GM12878 (cell line): ENCODE results near the gene GCM1. TPM values are rescaled to one million over a fixed set of nuclear protein-coding genes. Genes with fewer than 3 reads are reported as not detected.

Experiments
- ATAC-seq: fragments of 200-7000 bp; cut with Tn5 transposase; 3 replicates; pipeline ENCODE4 v1.9.1; 2020; ENCODE audit warnings: mild to moderate bottlenecking, moderate library complexity
- BruUV-seq: library from RNA; stranded (reverse); fragments of 400-500 nt; replicated peaks from 2 replicates; lab custom pipeline; 2021; lab: Mats Ljungman, UMichigan
- CTCF ChIA-PET: fragments of 300-600 bp; sonication (Branson Sonifier 250); formaldehyde crosslinking; extraction: SDS; loops from one replicate; lab custom pipeline; 2021; ENCODE audit warnings: inconsistent platforms; lab: Yijun Ruan, JAX
- POLR2A ChIA-PET: fragments of 350-600 bp; formaldehyde crosslinking; extraction: SDS; loops from one replicate; lab custom pipeline; 2021; ENCODE audit warnings: inconsistent platforms; lab: Charles Lee
- RAD21 ChIA-PET: fragments of 300-600 bp; sonication (Branson Sonifier 250); formaldehyde crosslinking; loops from one replicate; lab custom pipeline; 2023; ENCODE audit warnings: antibody characterized with exemption; ENCODE audit not compliant: unreplicated experiment; lab: Charles Lee
- SMC1A ChIA-PET: fragments of 300-600 bp; sonication (Branson Sonifier 250); formaldehyde crosslinking; loops from one replicate; lab custom pipeline; 2023; ENCODE audit not compliant: unreplicated experiment, uncharacterized antibody; lab: Charles Lee
- DNase-seq: peaks from one replicate; pipeline ENCODE4 v3.0.0-alpha.2; 2011; ENCODE audit warnings: low read depth, low spot score
- FAIRE-seq: peaks from 3 replicates; lab custom pipeline; 2011; peaks lifted over from hg19 to GRCh38; lab: Jason Lieb, UNC
- H2AFZ ChIP-seq: 2 replicates; pipeline ENCODE4 v1.6.0; 2011; ENCODE audit warnings: low read depth, low read length, control low read depth; ENCODE audit not compliant: control insufficient read depth
- H3K27ac ChIP-seq: 2 replicates; pipeline ENCODE4 v1.5.1; 2011; ENCODE audit warnings: control low read depth; ENCODE audit not compliant: control insufficient read depth, insufficient read depth
- H3K27me3 ChIP-seq, 2 experiments: replicated peaks in 1 of 2; 2 replicates each; pipeline versions ENCODE4 v1.6.0 to v1.6.1; 2011; ENCODE audit warnings: low read length in 1 of 2; ENCODE audit not compliant: control insufficient read depth in 2 of 2, insufficient read depth in 2 of 2
- H3K36me3 ChIP-seq, 2 experiments: 2 replicates each; pipeline ENCODE4 v1.5.1; 2011; ENCODE audit warnings: low read length in 1 of 2; ENCODE audit not compliant: control insufficient read depth in 2 of 2, insufficient read depth in 2 of 2
- H3K4me1 ChIP-seq: 2 replicates; pipeline ENCODE4 v1.6.1; 2011; ENCODE audit warnings: mild to moderate bottlenecking, low read length, moderate library complexity, mixed read lengths; ENCODE audit not compliant: control insufficient read depth, insufficient read depth
- H3K4me2 ChIP-seq: 2 replicates; pipeline ENCODE4 v1.6.0; 2011; ENCODE audit warnings: control low read depth; ENCODE audit not compliant: control insufficient read depth, insufficient read depth
- H3K4me3 ChIP-seq: fragments of 200-600 bp; sonication (generic); 2 replicates; pipeline ENCODE4 v1.5.1; 2016
- H3K79me2 ChIP-seq: 2 replicates; pipeline ENCODE4 v1.6.0; 2011; ENCODE audit warnings: low read length; ENCODE audit not compliant: control insufficient read depth, insufficient read depth
- H3K9ac ChIP-seq: 2 replicates; pipeline ENCODE4 v1.8.0; 2011; ENCODE audit warnings: low read length, control low read depth, mixed read lengths; ENCODE audit not compliant: control insufficient read depth, insufficient read depth
- H3K9me3 ChIP-seq: replicated peaks from 3 replicates; pipeline ENCODE4 v1.5.1; 2011; ENCODE audit warnings: mild to moderate bottlenecking, low read length; ENCODE audit not compliant: control insufficient read depth, insufficient read depth
- H4K20me1 ChIP-seq: 2 replicates; pipeline ENCODE4 v1.6.0; 2011; ENCODE audit not compliant: control insufficient read depth, insufficient read depth
- BCL11A ChIP-seq: IDR thresholded peaks from 2 replicates; pipeline ENCODE4 v1.6.1; 2011; ENCODE audit warnings: low read depth, low read length
- CEBPB ChIP-seq, 2 experiments: fragments of 150-350 bp in 1 of 2; IDR thresholded peaks; 2 replicates each; pipeline ENCODE4 v1.6.1; 2012 to 2014; ENCODE audit warnings: low read depth in 2 of 2, low read length in 2 of 2, borderline replicate concordance in 1 of 2, inconsistent platforms in 1 of 2
- CHD1 ChIP-seq: IDR thresholded peaks from 2 replicates; pipeline ENCODE4 v1.6.1; 2012; ENCODE audit warnings: low read depth, low read length, improper control_type of control experiment
- CHD2 ChIP-seq: IDR thresholded peaks from 2 replicates; pipeline ENCODE4 v1.6.1; 2011; ENCODE audit warnings: low read depth, low read length, improper control_type of control experiment, borderline replicate concordance
- MXI1 ChIP-seq: fragments of 150-350 bp; IDR thresholded peaks from 2 replicates; pipeline ENCODE4 v1.6.1; 2011; ENCODE audit warnings: low read depth, mild to moderate bottlenecking, inconsistent platforms, low read length, improper control_type of control experiment
- POLR2AphosphoS5 ChIP-seq: IDR thresholded peaks from 2 replicates; pipeline ENCODE4 v1.6.1; 2011; ENCODE audit warnings: mild to moderate bottlenecking, low read length, inconsistent platforms
- RAD51 ChIP-seq: fragments of 450-650 bp; IDR thresholded peaks from 2 replicates; pipeline ENCODE4 v1.6.1; 2016; ENCODE audit warnings: moderate library complexity, mild to moderate bottlenecking, inconsistent platforms
- SRF ChIP-seq, 2 experiments: IDR thresholded peaks; 2 replicates each; pipeline ENCODE4 v1.6.1; 2011; ENCODE audit warnings: low read depth in 2 of 2, low read length in 2 of 2, mild to moderate bottlenecking in 1 of 2, moderate library complexity in 1 of 2
- TCF7 ChIP-seq: IDR thresholded peaks from 2 replicates; pipeline ENCODE4 v1.6.1; 2014; ENCODE audit warnings: antibody characterized with exemption, borderline replicate concordance
- YBX1 ChIP-seq: fragments of 450-650 bp; IDR thresholded peaks from 2 replicates; pipeline ENCODE4 v1.6.1; 2016; ENCODE audit warnings: antibody characterized with exemption
- WGBS: methylation state at CpG from one replicate; pipeline ENCODE4 v1.1.6; 2016; ENCODE audit warnings: low lambda C conversion rate; ENCODE audit not compliant: insufficient replicate concordance, insufficient coverage; ENCODE audit errors: missing lambda C conversion rate; 5-methylcytosine and 5-hydroxymethylcytosine counted together
- in situ Hi-C: fragments of 300-500 bp; cut with MboI; formaldehyde crosslinking; loops from 9 replicates; pipeline ENCODE4 v1.14.3; 2018; ENCODE audit warnings: mixed read lengths
- intact Hi-C: fragments of 100-400 bp; cut with micrococcal nuclease; formaldehyde crosslinking; loops from one replicate; pipeline ENCODE4 v1.14.2; 2022; ENCODE audit not compliant: unreplicated experiment
- polyA plus RNA-seq, 11 experiments: library from polyadenylated mRNA; depleted of rRNA in 4 of 11; unstranded in 6 of 11; stranded (reverse) in 5 of 11; fragments of >200 nt; fragmentation: Nextera tagmentation in 4 of 11; fragmentation: Illumina TruSeq in 1 of 11; extraction: Ambion mirVana in 4 of 11; extraction: Trizol in 1 of 11; gene quantifications; 1 replicate in 1 of 11; 2 replicates in 10 of 11; pipeline versions ENCODE4 v1.2.1 to v1.2.3, GENCODE V29; 2011 to 2016; ENCODE audit warnings: inconsistent platforms in 2 of 11, missing spikeins in 2 of 11, low read depth in 1 of 11
- total RNA-seq, 4 experiments: library from RNA; depleted of rRNA in 3 of 4; stranded (reverse); fragments of >200 nt in 3 of 4; fragmentation: Illumina TruSeq in 1 of 4; extraction: Trizol in 1 of 4; gene quantifications; 2 replicates each; pipeline versions ENCODE4 v1.2.1 to v1.2.3, GENCODE V29; 2013 to 2021
- TF ChIP-seq, protein P1 (sequence below): fragments of 450-650 bp; IDR thresholded peaks from 2 replicates; pipeline ENCODE4 v1.6.1; 2016; ENCODE audit warnings: mild to moderate bottlenecking

The GCM1 gene
- total and polyA plus RNA-seq, 10 of the 15 experiments (the other 5 are each of a cell fraction or from before 2014, with no cell fraction given): 0.04 to 0.08 (median 0.05) TPM; not detected in 5

GRCh38 chr6:53142810-53143209, 5.8 kb downstream of the GCM1 start:
- in situ Hi-C loops: no loop called here
- H3K27me3 ChIP-seq: no peaks in the 10 kb centered on the region

More at GRCh38 chr6:53142810-53143209, 5.8 kb downstream of the GCM1 start:
- Histone ChIP-seq H3K27ac (no peak overlapping the region), H3K9ac (no peak overlapping the region), H2AFZ (no peak overlapping the region), H3K36me3 (no peaks in the 10 kb centered on the region), H4K20me1 (no peaks in the 10 kb centered on the region), H3K4me2 (no peak overlapping the region), H3K4me1 (no peaks in the 10 kb centered on the region), H3K9me3 (no peaks in the 10 kb centered on the region), H3K79me2 (no peaks in the 10 kb centered on the region), H3K4me3 (no peak overlapping the region)
- SMC1A ChIA-PET: no interaction called here
- intact Hi-C loops: no loop called here
- CTCF ChIA-PET: no interaction called here
- ATAC-seq: no peak
- TF ChIP-seq BCL11A: no peak
- TF ChIP-seq CEBPB (IDR thresholded peaks at IDR 0.05; ENCODE audit: borderline replicate concordance in 1 of 2, low read depth in 2 of 2, low read length in 2 of 2): no peak
- no peak for TF ChIP-seq CHD1
- TF ChIP-seq CHD2: no peak
- no peak for TF ChIP-seq RAD51
- TF ChIP-seq MXI1: no peak
- TF ChIP-seq SRF (IDR thresholded peaks at IDR 0.05; ENCODE audit: low read depth in 2 of 2, low read length in 2 of 2): no peak
- TF ChIP-seq POLR2AphosphoS5: no peak
- TF ChIP-seq, protein P1, sequence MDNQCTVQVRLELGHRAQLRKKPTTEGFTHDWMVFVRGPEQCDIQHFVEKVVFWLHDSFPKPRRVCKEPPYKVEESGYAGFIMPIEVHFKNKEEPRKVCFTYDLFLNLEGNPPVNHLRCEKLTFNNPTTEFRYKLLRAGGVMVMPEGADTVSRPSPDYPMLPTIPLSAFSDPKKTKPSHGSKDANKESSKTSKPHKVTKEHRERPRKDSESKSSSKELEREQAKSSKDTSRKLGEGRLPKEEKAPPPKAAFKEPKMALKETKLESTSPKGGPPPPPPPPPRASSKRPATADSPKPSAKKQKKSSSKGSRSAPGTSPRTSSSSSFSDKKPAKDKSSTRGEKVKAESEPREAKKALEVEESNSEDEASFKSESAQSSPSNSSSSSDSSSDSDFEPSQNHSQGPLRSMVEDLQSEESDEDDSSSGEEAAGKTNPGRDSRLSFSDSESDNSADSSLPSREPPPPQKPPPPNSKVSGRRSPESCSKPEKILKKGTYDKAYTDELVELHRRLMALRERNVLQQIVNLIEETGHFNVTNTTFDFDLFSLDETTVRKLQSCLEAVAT: no peak
- no peak for TF ChIP-seq YBX1
- no peak for TF ChIP-seq TCF7
- FAIRE-seq: no peak
- POLR2A ChIA-PET: interaction anchor here (0.7 kb wide), 1 partner anchor 354 kb away, joined by 10 read pairs; no protein-coding TSS in a partner anchor
- no peak for DNase-seq
- RAD21 ChIA-PET: no interaction called here
- WGBS: 0% methylated on average over 3 of the region's 3 CpGs
- no TSS peak for BruUV-seq
